ENCODE data around the gene TSHZ2.

Gene TSHZ2

DNA sequence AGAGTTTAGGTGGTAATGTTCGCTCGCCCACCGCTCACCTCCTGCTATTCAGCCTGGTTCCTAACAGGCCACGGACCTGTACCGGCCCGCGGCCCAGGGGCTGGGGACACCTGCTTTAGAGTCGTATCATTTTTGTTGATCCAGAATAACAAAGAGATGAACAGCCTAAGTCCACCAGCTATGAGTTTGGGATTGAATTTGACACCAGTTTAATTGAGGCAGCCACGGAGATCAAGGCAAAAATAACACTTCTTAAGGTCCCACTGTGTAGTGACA, 108.5 kb downstream of the TSHZ2 start:
- TF ChIP-seq, protein P1, sequence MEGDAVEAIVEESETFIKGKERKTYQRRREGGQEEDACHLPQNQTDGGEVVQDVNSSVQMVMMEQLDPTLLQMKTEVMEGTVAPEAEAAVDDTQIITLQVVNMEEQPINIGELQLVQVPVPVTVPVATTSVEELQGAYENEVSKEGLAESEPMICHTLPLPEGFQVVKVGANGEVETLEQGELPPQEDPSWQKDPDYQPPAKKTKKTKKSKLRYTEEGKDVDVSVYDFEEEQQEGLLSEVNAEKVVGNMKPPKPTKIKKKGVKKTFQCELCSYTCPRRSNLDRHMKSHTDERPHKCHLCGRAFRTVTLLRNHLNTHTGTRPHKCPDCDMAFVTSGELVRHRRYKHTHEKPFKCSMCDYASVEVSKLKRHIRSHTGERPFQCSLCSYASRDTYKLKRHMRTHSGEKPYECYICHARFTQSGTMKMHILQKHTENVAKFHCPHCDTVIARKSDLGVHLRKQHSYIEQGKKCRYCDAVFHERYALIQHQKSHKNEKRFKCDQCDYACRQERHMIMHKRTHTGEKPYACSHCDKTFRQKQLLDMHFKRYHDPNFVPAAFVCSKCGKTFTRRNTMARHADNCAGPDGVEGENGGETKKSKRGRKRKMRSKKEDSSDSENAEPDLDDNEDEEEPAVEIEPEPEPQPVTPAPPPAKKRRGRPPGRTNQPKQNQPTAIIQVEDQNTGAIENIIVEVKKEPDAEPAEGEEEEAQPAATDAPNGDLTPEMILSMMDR (IDR thresholded peaks at IDR 0.05; ENCODE audit: control extremely low read depth, extremely low read depth, low read depth, missing control alignments), result no peak
- POLR2A ChIA-PET, result no interaction called here
- DNase-seq (ENCODE audit: extremely low spot score), result no peak
- CTCF ChIA-PET, result no interaction called here

DNA sequence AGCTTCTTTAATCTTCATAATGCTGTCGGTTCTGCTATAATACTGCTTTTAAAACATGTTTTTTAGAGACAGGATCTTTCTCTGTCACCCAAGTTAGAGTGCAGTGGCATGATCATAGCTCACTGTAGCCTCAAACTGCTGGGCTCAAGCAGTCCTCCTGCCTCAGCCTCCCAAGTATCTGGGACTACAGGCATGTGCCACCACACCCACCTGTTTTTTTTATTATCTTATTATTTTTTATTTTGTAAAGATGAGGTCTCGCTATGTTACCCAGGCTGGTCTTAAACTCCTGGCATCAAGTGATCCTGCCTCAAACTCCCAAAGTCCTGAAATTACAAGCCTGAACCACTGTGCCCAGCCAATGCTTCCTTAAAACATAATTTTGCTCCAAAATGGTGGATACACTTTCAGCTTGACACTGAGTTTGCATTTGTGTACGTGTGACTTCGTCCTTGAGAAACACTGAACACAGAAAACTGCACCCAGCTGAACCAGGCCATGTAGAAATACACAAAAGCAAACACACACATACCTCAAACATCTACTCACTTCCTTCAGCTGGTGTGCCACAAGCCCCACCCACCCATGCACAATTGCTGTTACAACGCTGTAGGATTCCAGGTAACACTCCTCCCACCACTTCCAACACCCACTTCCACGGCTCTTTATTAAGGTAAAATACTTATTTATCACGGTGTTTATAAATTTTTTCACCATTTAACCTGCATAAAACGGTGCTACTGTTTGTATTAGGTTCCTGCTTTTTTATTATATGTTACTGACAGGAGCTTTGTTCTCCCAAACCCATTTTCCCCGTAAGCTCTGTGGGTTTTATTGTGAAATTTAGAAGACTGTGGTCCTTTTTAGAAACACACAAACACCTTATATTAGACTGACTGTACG, 109.1 kb downstream of the TSHZ2 start:
- ChIA-PET CTCF (no interaction called here), POLR2A (no interaction called here)
- TF ChIP-seq, protein P1 (IDR thresholded peaks at IDR 0.05; ENCODE audit: control extremely low read depth, extremely low read depth, low read depth, missing control alignments), result no peak
- no peak for DNase-seq (ENCODE audit: extremely low spot score)

DNA sequence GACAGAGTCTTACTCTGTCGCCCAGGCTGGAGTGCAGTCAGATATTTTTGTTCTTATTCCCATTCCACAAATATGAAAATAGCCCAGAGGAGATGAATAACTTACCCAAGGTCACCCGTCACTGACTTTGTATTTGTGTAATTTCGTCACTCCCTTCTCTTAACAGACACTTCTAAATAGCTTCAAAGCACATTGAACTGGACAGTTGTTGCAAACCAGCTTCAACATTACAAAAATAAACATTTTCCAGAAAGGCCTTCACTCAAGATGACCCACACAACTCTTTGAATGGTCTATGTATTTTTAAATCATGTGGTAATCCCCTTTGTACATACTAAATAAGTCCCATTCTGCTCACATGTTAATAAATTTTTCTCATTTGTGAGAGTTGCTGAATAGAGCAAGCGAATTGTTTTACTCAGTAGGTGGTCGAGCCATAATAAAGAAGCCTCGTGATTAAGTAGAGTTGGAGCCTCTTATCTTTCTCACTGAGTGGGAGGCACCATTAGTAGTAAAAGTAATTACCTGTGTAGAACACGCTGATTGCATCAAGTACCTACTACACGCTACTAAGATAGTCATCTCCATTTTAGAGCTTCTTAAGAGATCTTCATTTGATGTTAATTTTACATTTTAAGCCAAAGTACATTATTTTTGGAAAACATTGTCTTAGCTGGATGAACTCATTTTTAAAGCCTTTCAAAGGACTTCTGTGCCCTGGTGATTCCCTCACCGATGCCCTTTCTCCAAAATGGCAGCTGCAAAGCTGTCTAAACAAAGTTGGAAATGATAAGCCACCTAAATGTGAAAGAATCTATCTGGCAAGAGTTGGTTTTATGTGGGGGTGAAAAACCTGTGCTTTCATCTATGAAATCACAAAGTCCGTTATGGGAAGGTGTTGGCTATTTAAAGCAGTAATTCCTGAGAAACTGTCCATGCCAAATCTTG, 110.0 kb downstream of the TSHZ2 start:
- DNase-seq (ENCODE audit: extremely low spot score), result no peak
- ChIA-PET POLR2A (no interaction called here), CTCF (no interaction called here)
- TF ChIP-seq, protein P1 (IDR thresholded peaks at IDR 0.05; ENCODE audit: control extremely low read depth, extremely low read depth, low read depth, missing control alignments), result no peak

DNA sequence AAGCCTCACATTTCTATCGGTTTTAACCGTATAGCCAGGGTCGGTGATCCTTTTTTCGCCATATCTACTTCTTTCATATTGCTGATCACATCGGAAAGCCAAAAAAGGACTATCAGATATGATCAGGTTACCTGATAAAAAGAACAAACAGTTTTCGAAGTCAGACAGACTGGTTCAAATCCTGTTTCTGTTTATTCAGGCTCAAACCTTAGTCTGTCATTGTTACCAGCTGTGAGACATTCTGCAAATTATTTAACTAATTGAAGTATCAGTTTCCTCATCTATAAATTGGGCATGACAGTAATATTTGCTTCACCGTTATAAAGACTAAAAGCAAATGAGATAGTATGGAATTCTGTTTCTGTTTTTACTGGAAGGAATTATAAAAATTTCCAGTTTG, 111.3 kb downstream of the TSHZ2 start:
- TF ChIP-seq, protein P1 (IDR thresholded peaks at IDR 0.05; ENCODE audit: control extremely low read depth, extremely low read depth, low read depth, missing control alignments), result no peak
- POLR2A ChIA-PET, result no interaction called here
- DNase-seq (ENCODE audit: extremely low spot score), result no peak
- CTCF ChIA-PET, result no interaction called here

DNA sequence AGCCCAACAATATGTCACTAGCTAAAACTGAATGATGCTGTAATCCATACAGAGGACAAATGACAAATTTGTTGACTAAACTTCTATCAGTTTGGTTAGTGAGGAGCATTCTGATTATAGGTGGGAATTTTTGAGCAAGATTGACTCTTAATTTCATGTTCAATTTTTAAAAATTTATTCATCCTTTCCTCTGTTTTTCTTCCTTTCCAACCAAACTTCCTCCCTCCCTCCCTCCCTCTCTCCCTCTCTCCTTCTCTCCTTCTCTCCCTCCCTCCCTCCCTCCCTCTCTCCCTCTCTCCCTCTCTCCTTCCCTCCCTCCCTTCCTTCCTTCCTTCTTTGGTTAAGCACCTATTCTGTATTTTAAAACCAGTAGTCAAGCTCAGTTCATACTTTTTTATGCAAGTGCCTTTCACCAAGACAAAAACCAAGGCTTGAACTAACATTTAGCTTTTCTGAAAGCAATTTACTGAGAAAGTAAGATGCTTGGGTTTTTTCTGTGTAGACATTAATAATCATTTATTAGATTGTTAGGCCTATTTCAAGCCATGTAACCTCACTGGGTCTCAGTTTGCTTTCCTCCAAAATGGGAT, 112.3 kb downstream of the TSHZ2 start:
- ChIA-PET POLR2A (no interaction called here), CTCF (no interaction called here)
- TF ChIP-seq, protein P1 (IDR thresholded peaks at IDR 0.05; ENCODE audit: control extremely low read depth, extremely low read depth, low read depth, missing control alignments), result no peak
- no peak for DNase-seq (ENCODE audit: extremely low spot score)

DNA sequence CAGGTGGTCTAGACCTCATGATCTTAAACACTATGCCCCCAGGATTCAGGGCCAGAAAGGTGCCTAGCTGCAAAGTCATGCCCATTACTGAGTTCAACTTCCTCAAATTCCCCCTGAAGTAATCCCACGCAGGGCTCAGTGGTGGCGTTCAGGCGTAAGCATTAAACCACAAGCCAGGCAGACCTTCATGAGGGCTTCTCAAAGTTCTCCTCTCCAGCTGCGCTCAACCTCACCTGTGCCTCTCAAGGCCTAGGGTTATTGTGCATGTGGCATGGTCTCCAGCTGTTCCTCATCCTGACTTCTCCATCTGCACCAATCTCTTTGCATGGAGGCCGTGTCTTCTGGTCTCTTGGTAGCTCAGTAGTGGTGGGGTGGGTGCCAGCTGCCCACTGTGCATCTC, 113.6 kb downstream of the TSHZ2 start:
- CTCF ChIA-PET, result no interaction called here
- POLR2A ChIA-PET, result no interaction called here
- TF ChIP-seq, protein P1 (IDR thresholded peaks at IDR 0.05; ENCODE audit: control extremely low read depth, extremely low read depth, low read depth, missing control alignments), result no peak
- DNase-seq (ENCODE audit: extremely low spot score), result no peak
